ENCODE measurements around the gene PAPOLA.
"Not testable (repeated sequence)": the region's sequence is repeated elsewhere in the genome, so short reads cannot be mapped to it uniquely, and the experiment has no call there.

Gene PAPOLA

DNA sequence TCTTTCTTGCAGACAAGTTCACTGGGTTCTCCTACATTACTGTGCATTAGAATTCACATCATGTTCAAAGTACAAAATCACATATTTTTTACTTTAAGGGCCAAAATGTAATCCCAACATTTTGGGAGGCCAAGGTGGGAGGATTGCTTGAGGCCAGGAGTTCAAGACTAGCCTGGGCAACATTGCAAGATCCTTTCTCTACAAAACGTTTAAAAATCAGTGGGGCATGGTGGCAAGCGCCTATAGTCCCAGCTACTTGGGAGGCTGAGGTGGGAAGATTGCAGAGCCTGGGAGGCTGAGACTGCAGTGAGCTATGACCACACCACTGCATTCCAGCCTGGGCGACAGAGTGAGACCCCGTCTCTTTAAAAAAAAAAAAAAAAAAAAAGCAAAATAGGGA, 31.2 kb upstream of the PAPOLA start:
- H3K36me3 ChIP-seq (ENCODE audit: control insufficient read depth in 2 of 2, insufficient read depth in 1 of 2, low read length in 2 of 2); POLR2A ChIA-PET; H3K4me3 ChIP-seq (ENCODE audit: low read depth, low read length); H3K27ac ChIP-seq (ENCODE audit: extremely low read depth, low read depth, low read length); H3K9me3 ChIP-seq (ENCODE audit: control insufficient read depth, insufficient read depth, low read depth, low read length); H3K4me1 ChIP-seq (ENCODE audit: control insufficient read depth, insufficient read depth, low read length): not testable (repeated sequence)
- peak; percentile 60; the same call in 1 of the 2 replicates for TF ChIP-seq ZNF121 (tag by site-specific recombination; IDR thresholded peaks at IDR 0.05)
- CTCF ChIA-PET, result interaction anchor here (0.5 kb wide), 1 partner anchor 138 kb away, joined by 3 read pairs; no protein-coding TSS in a partner anchor

DNA sequence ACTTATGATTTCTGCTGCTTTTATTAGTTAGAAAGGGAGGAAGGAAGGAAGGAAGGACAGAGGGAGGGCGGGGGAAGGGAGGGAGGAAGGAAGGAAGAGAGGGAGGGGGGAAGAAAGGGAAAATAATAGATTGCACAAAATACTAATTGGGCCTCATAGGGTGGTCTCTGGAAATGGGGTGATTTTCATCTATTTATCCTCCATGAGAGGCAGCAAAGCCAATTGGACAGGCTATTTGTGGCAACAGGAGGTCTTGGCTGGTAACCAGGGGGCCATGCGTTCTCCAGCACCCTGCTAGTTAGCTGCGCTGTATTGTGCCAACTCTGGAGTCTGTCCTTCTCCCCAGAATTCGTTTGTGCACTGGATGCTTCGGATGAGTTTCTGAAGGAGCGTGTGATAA, 24.1 kb upstream of the PAPOLA start:
- Histone ChIP-seq H3K9me3 (ENCODE audit: control insufficient read depth, insufficient read depth, low read depth, low read length) (no peaks in the 10 kb centered on the region), H3K27ac (ENCODE audit: extremely low read depth, low read depth, low read length) (no peak overlapping the region), H3K36me3 (ENCODE audit: control insufficient read depth in 2 of 2, insufficient read depth in 1 of 2, low read length in 2 of 2) (no peaks in the 10 kb centered on the region), H3K4me3 (ENCODE audit: low read depth, low read length) (no peak overlapping the region), H3K4me1 (ENCODE audit: control insufficient read depth, insufficient read depth, low read length) (no peaks in the 10 kb centered on the region)
- POLR2A ChIA-PET, result no interaction called here
- TF ChIP-seq ZNF311 (tag by site-specific recombination; IDR thresholded peaks at IDR 0.05; ENCODE audit: borderline replicate concordance), result no peak
- TF ChIP-seq ZNF621 (tag by site-specific recombination; IDR thresholded peaks at IDR 0.05), result no peak
- TF ChIP-seq, protein P1, sequence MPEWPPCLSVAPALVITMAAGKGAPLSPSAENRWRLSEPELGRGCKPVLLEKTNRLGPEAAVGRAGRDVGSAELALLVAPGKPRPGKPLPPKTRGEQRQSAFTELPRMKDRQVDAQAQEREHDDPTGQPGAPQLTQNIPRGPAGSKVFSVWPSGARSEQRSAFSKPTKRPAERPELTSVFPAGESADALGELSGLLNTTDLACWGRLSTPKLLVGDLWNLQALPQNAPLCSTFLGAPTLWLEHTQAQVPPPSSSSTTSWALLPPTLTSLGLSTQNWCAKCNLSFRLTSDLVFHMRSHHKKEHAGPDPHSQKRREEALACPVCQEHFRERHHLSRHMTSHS (tag by site-specific recombination; IDR thresholded peaks at IDR 0.05), result no peak
- TF ChIP-seq, protein P2, sequence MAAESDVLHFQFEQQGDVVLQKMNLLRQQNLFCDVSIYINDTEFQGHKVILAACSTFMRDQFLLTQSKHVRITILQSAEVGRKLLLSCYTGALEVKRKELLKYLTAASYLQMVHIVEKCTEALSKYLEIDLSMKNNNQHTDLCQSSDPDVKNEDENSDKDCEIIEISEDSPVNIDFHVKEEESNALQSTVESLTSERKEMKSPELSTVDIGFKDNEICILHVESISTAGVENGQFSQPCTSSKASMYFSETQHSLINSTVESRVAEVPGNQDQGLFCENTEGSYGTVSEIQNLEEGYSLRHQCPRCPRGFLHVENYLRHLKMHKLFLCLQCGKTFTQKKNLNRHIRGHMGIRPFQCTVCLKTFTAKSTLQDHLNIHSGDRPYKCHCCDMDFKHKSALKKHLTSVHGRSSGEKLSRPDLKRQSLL (tag by site-specific recombination; IDR thresholded peaks at IDR 0.05), result no peak
- TF ChIP-seq ZNF571 (tag by site-specific recombination; IDR thresholded peaks at IDR 0.05), result no peak
- TF ChIP-seq, protein P3, sequence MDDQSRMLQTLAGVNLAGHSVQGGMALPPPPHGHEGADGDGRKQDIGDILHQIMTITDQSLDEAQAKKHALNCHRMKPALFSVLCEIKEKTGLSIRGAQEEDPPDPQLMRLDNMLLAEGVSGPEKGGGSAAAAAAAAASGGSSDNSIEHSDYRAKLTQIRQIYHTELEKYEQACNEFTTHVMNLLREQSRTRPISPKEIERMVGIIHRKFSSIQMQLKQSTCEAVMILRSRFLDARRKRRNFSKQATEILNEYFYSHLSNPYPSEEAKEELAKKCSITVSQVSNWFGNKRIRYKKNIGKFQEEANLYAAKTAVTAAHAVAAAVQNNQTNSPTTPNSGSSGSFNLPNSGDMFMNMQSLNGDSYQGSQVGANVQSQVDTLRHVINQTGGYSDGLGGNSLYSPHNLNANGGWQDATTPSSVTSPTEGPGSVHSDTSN (CRISPR knock-in tag; IDR thresholded peaks at IDR 0.05), result no peak
- TF ChIP-seq ZNF404 (tag by site-specific recombination; IDR thresholded peaks at IDR 0.05), result no peak
- TF ChIP-seq ZNF623 (tag by site-specific recombination; IDR thresholded peaks at IDR 0.05), result no peak
- TF ChIP-seq ZFP41 (tag by site-specific recombination; IDR thresholded peaks at IDR 0.05; ENCODE audit: borderline replicate concordance), result no peak
- TF ChIP-seq ZNF157 (tag by site-specific recombination; IDR thresholded peaks at IDR 0.05), result no peak
- TF ChIP-seq ZNF549 (tag by site-specific recombination; IDR thresholded peaks at IDR 0.05), result no peak
- no peak for TF ChIP-seq ZFP69B (tag by site-specific recombination; IDR thresholded peaks at IDR 0.05)
- CTCF ChIA-PET, result no interaction called here

DNA sequence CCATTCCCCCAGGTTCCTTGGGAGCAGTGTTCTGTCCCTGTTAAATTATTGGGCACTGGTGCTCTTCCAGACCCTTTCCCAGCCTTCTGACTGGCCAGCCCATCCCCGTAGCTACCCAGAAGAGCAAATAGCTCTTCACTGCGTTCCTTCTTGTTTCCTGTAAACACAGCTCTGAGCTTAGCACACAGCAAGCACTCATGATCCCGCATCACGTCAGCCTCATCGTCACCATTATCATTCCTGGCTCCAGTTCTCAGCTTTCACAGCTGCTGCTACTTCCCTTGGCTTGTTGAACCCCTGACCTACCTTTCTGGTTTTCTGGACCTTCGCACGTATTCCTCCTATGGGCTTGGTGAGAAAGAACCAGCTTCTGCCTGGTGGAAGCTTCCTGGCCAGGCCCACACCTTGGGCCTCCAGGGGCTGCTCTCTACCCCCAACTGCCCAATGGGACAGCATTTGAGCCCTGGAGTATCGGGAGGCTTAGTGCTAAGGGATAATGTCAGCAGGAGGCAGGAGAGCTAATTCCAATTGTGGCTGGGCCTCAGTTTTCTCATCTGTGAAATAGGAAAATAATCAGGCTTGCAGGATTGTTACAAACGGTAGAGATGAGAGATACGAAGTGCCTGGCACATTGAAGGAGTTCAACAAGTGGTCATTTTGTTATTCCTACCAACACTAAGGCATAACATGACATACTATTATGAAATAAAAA, 22.6 kb upstream of the PAPOLA start:
- no peak overlapping the region for H3K27ac ChIP-seq (ENCODE audit: extremely low read depth, low read depth, low read length)
- CTCF ChIA-PET, result no interaction called here
- no peaks in the 10 kb centered on the region for H3K9me3 ChIP-seq (ENCODE audit: control insufficient read depth, insufficient read depth, low read depth, low read length)
- POLR2A ChIA-PET, result interaction anchor here (0.7 kb wide), 1 partner anchor 37 kb away, joined by 4 read pairs; no protein-coding TSS in a partner anchor
- H3K4me1 ChIP-seq (ENCODE audit: control insufficient read depth, insufficient read depth, low read length), result no peaks in the 10 kb centered on the region
- no peak overlapping the region for H3K4me3 ChIP-seq (ENCODE audit: low read depth, low read length)
- H3K36me3 ChIP-seq (ENCODE audit: control insufficient read depth in 2 of 2, insufficient read depth in 1 of 2, low read length in 2 of 2), result no peaks in the 10 kb centered on the region
- TF ChIP-seq SCRT2 (tag by site-specific recombination; IDR thresholded peaks at IDR 0.05) (peak; percentile 49; the same call in 1 of the 2 replicates), ZBTB20 (tag by site-specific recombination; IDR thresholded peaks at IDR 0.05) (no peak)

Measured in HEK293 (cell line).